HG03378 (cell line): Measurements from ENCODE around the gene ANKRD11.
"Not testable (repeated sequence)": the region's sequence is repeated elsewhere in the genome, so short reads cannot be mapped to it uniquely, and the experiment has no call there.

ENCODE experiments used
- ATAC-seq: cut with Tn5 transposase; IDR thresholded peaks from one replicate; pipeline ENCODE4 v1.9.1; 2021; ENCODE audit warnings: mild to moderate bottlenecking, moderate library complexity; ENCODE audit not compliant: unreplicated experiment

Gene ANKRD11

GRCh38 chr16:89318871-89319630, 171.3 kb downstream of the ANKRD11 start:
- ATAC-seq = no peak

- no peak for ATAC-seq
These were observed 172.0 kb downstream of the ANKRD11 start for GRCh38 chr16:89318430-89318758.

GRCh38 chr16:89317729-89318429, 172.5 kb downstream of the ANKRD11 start:
- ATAC-seq = no peak

- no peak for ATAC-seq
These were observed 173.2 kb downstream of the ANKRD11 start for GRCh38 chr16:89317101-89317671.

- no peak for ATAC-seq
These were observed 173.7 kb downstream of the ANKRD11 start for GRCh38 chr16:89316701-89317100.

GRCh38 chr16:89315791-89316581, 174.4 kb downstream of the ANKRD11 start:
- ATAC-seq = no peak

GRCh38 chr16:89315271-89315670, 175.1 kb downstream of the ANKRD11 start:
- ATAC-seq = no peak

GRCh38 chr16:89314854-89315253, 175.5 kb downstream of the ANKRD11 start:
- ATAC-seq = no peak

GRCh38 chr16:89314357-89314756, 176.0 kb downstream of the ANKRD11 start:
- no peak for ATAC-seq

- ATAC-seq = no peak
These were observed 176.8 kb downstream of the ANKRD11 start for GRCh38 chr16:89313583-89313982.

GRCh38 chr16:89312598-89313299, 177.6 kb downstream of the ANKRD11 start:
- ATAC-seq = no peak

GRCh38 chr16:89312194-89312593, 178.2 kb downstream of the ANKRD11 start:
- ATAC-seq = no peak

- ATAC-seq = no peak
These were observed 178.7 kb downstream of the ANKRD11 start for GRCh38 chr16:89311636-89312035.

- ATAC-seq = no peak
These were observed 180.8 kb downstream of the ANKRD11 start for GRCh38 chr16:89309438-89310122.

GRCh38 chr16:89308391-89309333, 181.7 kb downstream of the ANKRD11 start:
- no peak for ATAC-seq

- ATAC-seq = no peak
These were observed 182.9 kb downstream of the ANKRD11 start for GRCh38 chr16:89307421-89307805.

GRCh38 chr16:89306457-89307420, 183.6 kb downstream of the ANKRD11 start:
- not testable (repeated sequence) for ATAC-seq
